GM19328 (cell line): ENCODE results near the gene PRSS16.
"Not testable (repeated sequence)": the region's sequence is repeated elsewhere in the genome, so short reads cannot be mapped to it uniquely, and the experiment has no call there.

Experiments used
- ATAC-seq: cut with Tn5 transposase; IDR thresholded peaks from one replicate; pipeline ENCODE4 v1.9.1; 2021; ENCODE audit warnings: mild to moderate bottlenecking, moderate library complexity; ENCODE audit not compliant: unreplicated experiment

PRSS16 gene

GRCh38 chr6:27241443-27241842 is 6.1 kb upstream of the PRSS16 start:
- no peak for ATAC-seq

GRCh38 chr6:27242589-27243265 is 4.8 kb upstream of the PRSS16 start:
- no peak for ATAC-seq

- no peak for ATAC-seq
Measured at GRCh38 chr6:27248783-27249182, 1.3 kb downstream of the PRSS16 start.

- ATAC-seq: no peak
Measured at GRCh38 chr6:27250277-27251111, 3.0 kb downstream of the PRSS16 start.

GRCh38 chr6:27251112-27251605 is 3.7 kb downstream of the PRSS16 start:
- ATAC-seq: peak; percentile 66

- peak; percentile 80 for ATAC-seq
Measured at GRCh38 chr6:27251606-27252251, 4.2 kb downstream of the PRSS16 start.

- no peak for ATAC-seq
Measured at GRCh38 chr6:27254566-27254965, 7.1 kb downstream of the PRSS16 start.

GRCh38 chr6:27255866-27256265 is 8.4 kb downstream of the PRSS16 start:
- ATAC-seq: no peak

- ATAC-seq: no peak
Measured at GRCh38 chr6:27260369-27260768, 12.9 kb downstream of the PRSS16 start.

- ATAC-seq: no peak
Measured at GRCh38 chr6:27260836-27261375, 13.4 kb downstream of the PRSS16 start.

GRCh38 chr6:27263886-27264285 is 16.4 kb downstream of the PRSS16 start:
- no peak for ATAC-seq

- not testable (repeated sequence) for ATAC-seq
Measured at GRCh38 chr6:27267003-27267402, 19.5 kb downstream of the PRSS16 start.

GRCh38 chr6:27267857-27268434 is 20.4 kb downstream of the PRSS16 start:
- ATAC-seq: no peak

GRCh38 chr6:27268803-27269202 is 21.3 kb downstream of the PRSS16 start:
- no peak for ATAC-seq

- ATAC-seq: no peak
Measured at GRCh38 chr6:27273783-27274182, 26.3 kb downstream of the PRSS16 start.

- no peak for ATAC-seq
Measured at GRCh38 chr6:27275025-27275956, 27.8 kb downstream of the PRSS16 start.

- no peak for ATAC-seq
Measured at GRCh38 chr6:27279513-27280063, 32.1 kb downstream of the PRSS16 start.

- no peak for ATAC-seq
Measured at GRCh38 chr6:27280064-27280539, 32.6 kb downstream of the PRSS16 start.

- no peak for ATAC-seq
Measured at GRCh38 chr6:27280540-27281000, 33.1 kb downstream of the PRSS16 start.
